Stimulated activated CD8-positive, alpha-beta memory T cell treated with anti-CD3 and anti-CD28 coated beads, Interleukin-7, amount 100 ng/mL, for 4 hours (primary cell): ENCODE data around the gene S1PR3.

Experiments used
- DNase-seq, 2 donors: peaks; one replicate each; pipeline ENCODE4 v3.0.0-alpha.2; 2020; ENCODE audit warnings: low read depth in 2 of 2

S1PR3 gene

GRCh38 chr9:88969646-88970373 is 21.5 kb upstream of the S1PR3 start:
- no peak for DNase-seq

- no peak for DNase-seq
Observed at GRCh38 chr9:88971131-88971960, 19.9 kb upstream of the S1PR3 start.

- no peak for DNase-seq
Observed at GRCh38 chr9:88972401-88972800, 18.9 kb upstream of the S1PR3 start.

GRCh38 chr9:88973281-88974045 is 17.8 kb upstream of the S1PR3 start:
- DNase-seq = no peak

- DNase-seq = no peak
Observed at GRCh38 chr9:88974641-88975040, 16.6 kb upstream of the S1PR3 start.

- DNase-seq = no peak
Observed at GRCh38 chr9:88975966-88976889, 15.0 kb upstream of the S1PR3 start.

GRCh38 chr9:88976890-88977257 is 14.4 kb upstream of the S1PR3 start:
- DNase-seq = no peak

- DNase-seq = no peak
Observed at GRCh38 chr9:88978034-88978433, 13.2 kb upstream of the S1PR3 start.

- DNase-seq = no peak
Observed at GRCh38 chr9:88979021-88979420, 12.2 kb upstream of the S1PR3 start.

- no peak for DNase-seq
Observed at GRCh38 chr9:88979791-88980190, 11.5 kb upstream of the S1PR3 start.

- DNase-seq = no peak
Observed at GRCh38 chr9:88980740-88981203, 10.5 kb upstream of the S1PR3 start.

GRCh38 chr9:88983865-88984542 is 7.3 kb upstream of the S1PR3 start:
- DNase-seq = no peak

GRCh38 chr9:88984543-88984883 is 6.8 kb upstream of the S1PR3 start:
- no peak for DNase-seq

- no peak for DNase-seq
Observed at GRCh38 chr9:88985616-88986015, 5.7 kb upstream of the S1PR3 start.

GRCh38 chr9:88986776-88987175 is 4.5 kb upstream of the S1PR3 start:
- no peak for DNase-seq

GRCh38 chr9:88987661-88988060 is 3.6 kb upstream of the S1PR3 start:
- no peak for DNase-seq

GRCh38 chr9:88988796-88989641 is 2.2 kb upstream of the S1PR3 start:
- DNase-seq = no peak

- DNase-seq = no peak
Observed at GRCh38 chr9:88990041-88990728, 1.1 kb upstream of the S1PR3 start.

- no peak for DNase-seq
Observed at GRCh38 chr9:88990729-88991065, 571 bp upstream of the S1PR3 start.
